ENCODE measurements around the gene NADSYN1. TPM values are rescaled to one million over a fixed set of nuclear protein-coding genes. Genes with fewer than 3 reads are reported as not detected.
A peak's percentile ranks its signal among the peaks of the same experiment; 100 is the strongest.

NADSYN1 gene
- total and polyA plus RNA-seq, 2 of the 13 experiments (the other 11 are each of a cell fraction or from before 2014, with no cell fraction given): 35.7 to 51.5 TPM

DNA sequence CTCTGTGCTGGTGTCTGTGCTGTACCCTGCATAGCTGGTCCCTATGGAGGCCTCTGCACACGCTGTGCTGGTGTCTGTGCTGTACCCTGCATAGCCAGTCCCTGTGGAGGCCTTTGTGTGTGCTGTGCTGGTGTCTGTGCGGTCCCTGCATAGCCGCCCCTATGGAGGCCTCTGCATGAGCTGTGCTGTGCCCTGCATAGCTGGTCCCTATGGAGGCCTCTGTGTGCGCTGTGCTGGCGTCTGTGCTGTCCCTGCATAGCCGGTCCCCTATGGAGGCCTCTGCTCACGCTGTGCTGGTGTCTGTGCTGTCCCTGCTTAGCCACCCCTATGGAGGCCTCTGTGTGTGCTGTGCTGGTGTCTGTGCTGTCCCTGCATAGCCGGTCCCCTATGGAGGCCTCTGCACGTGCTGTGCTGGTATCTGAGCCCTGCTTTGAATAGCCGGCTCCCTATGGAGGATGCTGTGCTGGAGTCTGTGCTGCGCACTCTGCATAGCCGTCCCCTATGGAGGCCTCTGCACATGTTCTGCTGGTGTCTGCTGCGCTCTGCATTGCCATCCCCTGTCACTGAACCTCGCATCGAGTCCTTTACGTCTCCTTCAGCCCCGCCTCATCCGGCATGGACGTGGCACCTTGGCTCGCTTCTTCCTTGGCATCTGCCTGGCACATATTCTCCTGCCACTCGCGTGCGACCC, 6.2 kb downstream of the NADSYN1 start (continued):
- no peak for TF ChIP-seq GABPB1 (CRISPR knock-in tag; IDR thresholded peaks at IDR 0.05)
- TF ChIP-seq, protein P1, sequence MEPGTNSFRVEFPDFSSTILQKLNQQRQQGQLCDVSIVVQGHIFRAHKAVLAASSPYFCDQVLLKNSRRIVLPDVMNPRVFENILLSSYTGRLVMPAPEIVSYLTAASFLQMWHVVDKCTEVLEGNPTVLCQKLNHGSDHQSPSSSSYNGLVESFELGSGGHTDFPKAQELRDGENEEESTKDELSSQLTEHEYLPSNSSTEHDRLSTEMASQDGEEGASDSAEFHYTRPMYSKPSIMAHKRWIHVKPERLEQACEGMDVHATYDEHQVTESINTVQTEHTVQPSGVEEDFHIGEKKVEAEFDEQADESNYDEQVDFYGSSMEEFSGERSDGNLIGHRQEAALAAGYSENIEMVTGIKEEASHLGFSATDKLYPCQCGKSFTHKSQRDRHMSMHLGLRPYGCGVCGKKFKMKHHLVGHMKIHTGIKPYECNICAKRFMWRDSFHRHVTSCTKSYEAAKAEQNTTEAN (CRISPR knock-in tag; conservative IDR thresholded peaks at IDR 0.05): no peak
- no peak for TF ChIP-seq REPIN1 (CRISPR knock-in tag; IDR thresholded peaks at IDR 0.05; ENCODE audit: borderline replicate concordance, low read depth)

DNA sequence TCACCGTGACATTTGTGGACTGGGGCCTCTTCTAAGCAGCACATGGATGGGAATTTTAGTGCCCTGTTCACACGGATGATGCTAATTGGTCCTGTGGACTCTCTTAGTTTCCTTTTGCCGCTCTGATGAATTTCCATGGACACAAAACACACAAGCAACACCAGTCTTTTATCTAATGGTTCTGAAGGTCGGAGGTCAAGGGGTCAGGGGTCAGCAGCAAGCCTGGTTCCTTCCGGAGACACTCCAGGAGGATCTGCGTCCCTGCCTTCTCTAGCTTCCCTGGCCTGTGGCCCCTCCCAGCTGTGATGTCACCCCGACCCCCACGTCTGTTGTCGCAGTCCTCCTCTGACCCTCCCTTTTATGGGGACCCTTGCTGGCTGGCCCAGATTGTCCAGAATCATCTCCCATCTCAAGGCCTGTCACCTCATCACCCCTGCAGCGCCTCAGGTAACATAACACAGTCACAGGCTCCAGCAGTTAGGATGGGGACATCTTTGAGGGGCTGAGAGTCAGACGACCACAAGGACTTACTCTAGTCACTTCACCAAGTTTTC, 6.8 kb downstream of the NADSYN1 start:
- in situ Hi-C loops (cut with HindIII; ENCODE audit: extremely low pct_ligation_motif_present, low pct_unique_long_range_greater_than_20kb): no loop called here
- H3K4me3 ChIP-seq (replicated peaks in 1 of 3; ENCODE audit: insufficient read depth in 1 of 3, low read depth in 2 of 3, low read length in 3 of 3): no peak overlapping the region
- H2AFZ ChIP-seq (ENCODE audit: low read length): no peak overlapping the region
- no peaks in the 10 kb centered on the region for H3K27me3 ChIP-seq (ENCODE audit: control insufficient read depth in 1 of 2, insufficient read depth in 2 of 2, low read length in 2 of 2)
- no peak for ATAC-seq
- no peak overlapping the region for H3K27ac ChIP-seq (ENCODE audit: extremely low read length, insufficient read depth, low read length)
- peaks cover 2% of the 10 kb centered on the region for H3K79me2 ChIP-seq (ENCODE audit: insufficient read depth, low read length)
- WGBS (ENCODE audit: low lambda C conversion rate): 88% methylated on average over 11 of the region's 11 CpGs
- no peaks in the 10 kb centered on the region for H4K20me1 ChIP-seq (ENCODE audit: insufficient read depth, low read length)
- intact Hi-C loops (cut with micrococcal nuclease; ENCODE audit: unreplicated experiment): no loop called here
- CTCF ChIA-PET (ENCODE audit: low intra/inter-chr PET ratio, low total read pairs): no interaction called here
- no peak for FAIRE-seq
- no peaks in the 10 kb centered on the region for H3K9me3 ChIP-seq (ENCODE audit: low read length)
- no peak overlapping the region for H3K9ac ChIP-seq (ENCODE audit: insufficient read depth, low read depth, low read length)
- TF ChIP-seq NR2F6 (IDR thresholded peaks at IDR 0.05): peak; percentile 33; the same call in 1 of the 2 replicates
- TF ChIP-seq NR2F6 (CRISPR knock-in tag; IDR thresholded peaks at IDR 0.05): no peak
- no peak for TF ChIP-seq MEIS1 (CRISPR knock-in tag; IDR thresholded peaks at IDR 0.05; ENCODE audit: borderline replicate concordance)
- peaks cover 8% of the 10 kb centered on the region for H3K4me1 ChIP-seq (ENCODE audit: insufficient read depth, low read length)
- no peak for DNase-seq (ENCODE audit: low spot score)
- BruUV-seq (replicated peaks): no TSS peak
- no peak overlapping the region for H3K4me2 ChIP-seq (ENCODE audit: low read depth, low read length)
- H3K36me3 ChIP-seq (replicated peaks in 1 of 2; ENCODE audit: control insufficient read depth in 1 of 2, insufficient read depth in 2 of 2, low read length in 2 of 2): peaks cover 27 to 71% of the 10 kb centered on the region in 2 experiments
- POLR2A ChIA-PET: no interaction called here
